H1 (cell line): ENCODE data around the gene LSM14B. TPM values are rescaled to one million over a fixed set of nuclear protein-coding genes. Genes with fewer than 3 reads are reported as not detected.

ENCODE experiments used
- CTCF ChIA-PET: fragments of 300-600 bp; sonication (Branson Sonifier 250); formaldehyde crosslinking; loops from one replicate; lab custom pipeline; 2021; ENCODE audit not compliant: partially characterized antibody; lab: Charles Lee
- POLR2A ChIA-PET: fragments of 300-600 bp; sonication (Branson Sonifier 250); formaldehyde crosslinking; loops from one replicate; lab custom pipeline; 2021; ENCODE audit warnings: inconsistent platforms; ENCODE audit not compliant: partially characterized antibody; lab: Charles Lee
- DNase-seq, 2 experiments: peaks; one replicate each; pipeline versions ENCODE4 v3.0.0 to v3.0.0-alpha.2; 2010 to 2022; ENCODE audit warnings: low spot score in 2 of 2, low read depth in 1 of 2, mixed read lengths in 1 of 2
- FAIRE-seq: peaks from 2 replicates; lab custom pipeline; 2011; peaks lifted over from hg19 to GRCh38; lab: Jason Lieb, UNC
- H2AFZ ChIP-seq: 2 replicates; pipeline ENCODE4 v1.8.1; 2012; ENCODE audit warnings: low read length, inconsistent platforms
- H2AK5ac ChIP-seq: 2 replicates; pipeline ENCODE4 v1.6.1; 2013; ENCODE audit warnings: low read depth, low read length
- H2BK120ac ChIP-seq: replicated peaks from 2 replicates; pipeline ENCODE3; 2013; ENCODE audit warnings: low read depth, low read length, inconsistent platforms
- H2BK12ac ChIP-seq: 2 replicates; pipeline ENCODE4 v1.6.1; 2013; ENCODE audit warnings: low read depth, low read length
- H2BK15ac ChIP-seq: 2 replicates; pipeline ENCODE4 v1.6.1; 2013; ENCODE audit warnings: low read length
- H2BK20ac ChIP-seq: 2 replicates; pipeline ENCODE4 v1.6.1; 2013; ENCODE audit warnings: low read length
- H2BK5ac ChIP-seq: 2 replicates; pipeline ENCODE4 v1.6.1; 2013; ENCODE audit warnings: low read depth, low read length
- H3K14ac ChIP-seq: 2 replicates; pipeline ENCODE4 v1.6.1; 2013; ENCODE audit warnings: inconsistent platforms; ENCODE audit not compliant: insufficient read length
- H3K18ac ChIP-seq: 2 replicates; pipeline ENCODE4 v1.6.1; 2013; ENCODE audit warnings: low read length; ENCODE audit errors: extremely low read depth
- H3K23ac ChIP-seq: 2 replicates; pipeline ENCODE4 v1.6.1; 2013; ENCODE audit warnings: inconsistent platforms; ENCODE audit not compliant: insufficient read length
- H3K23me2 ChIP-seq: 2 replicates; pipeline ENCODE4 v1.6.1; 2013; ENCODE audit warnings: low read depth, low read length
- H3K27ac ChIP-seq: 2 replicates; pipeline ENCODE4 v1.6.1; 2011; ENCODE audit warnings: low read depth, low read length, inconsistent platforms
- H3K27me3 ChIP-seq, 4 experiments: replicated peaks in 1 of 4; 1 replicate in 1 of 4; 2 replicates in 3 of 4; pipeline versions ENCODE4 v1.6.1 to v1.8.1; 2011 to 2013; ENCODE audit warnings: low read length in 3 of 4, mild to moderate bottlenecking in 3 of 4, inconsistent platforms in 2 of 4, mixed read lengths in 2 of 4, moderate library complexity in 1 of 4; ENCODE audit not compliant: control insufficient read depth in 3 of 4, insufficient read depth in 3 of 4; ENCODE audit errors: extremely low read depth in 1 of 4
- H3K36me3 ChIP-seq, 4 experiments: 2 replicates each; pipeline versions ENCODE4 v1.6.1 to v1.8.1; 2011 to 2013; ENCODE audit warnings: mild to moderate bottlenecking in 4 of 4, low read length in 3 of 4, moderate library complexity in 2 of 4, control low read depth in 1 of 4, inconsistent platforms in 1 of 4; ENCODE audit not compliant: insufficient read depth in 4 of 4, control insufficient read depth in 2 of 4
- H3K4ac ChIP-seq: replicated peaks from 2 replicates; pipeline ENCODE3; 2013; ENCODE audit warnings: low read length, low read depth, mixed read lengths, inconsistent platforms; ENCODE audit not compliant: insufficient read length
- H3K4me1 ChIP-seq, 4 experiments: replicated peaks in 1 of 4; 1 replicate in 1 of 4; 2 replicates in 3 of 4; pipeline versions ENCODE4 v1.6.1 to v1.8.1; 2011 to 2013; ENCODE audit warnings: low read length in 3 of 4, inconsistent platforms in 2 of 4, mixed read lengths in 1 of 4; ENCODE audit not compliant: insufficient read depth in 4 of 4, control insufficient read depth in 3 of 4
- H3K4me2 ChIP-seq, 2 experiments: 2 replicates each; pipeline versions ENCODE4 v1.6.1 to v1.8.1; 2011 to 2013; ENCODE audit warnings: low read depth in 2 of 2, low read length in 2 of 2, control low read depth in 1 of 2, inconsistent platforms in 1 of 2, mild to moderate bottlenecking in 1 of 2; ENCODE audit not compliant: insufficient read depth in 1 of 2
- H3K4me3 ChIP-seq, 4 experiments: fragments of 200-600, 300-600 bp in 1 of 4; sonication (generic), shearing (Covaris generic), sonication (Bioruptor Twin) in 1 of 4; 2 replicates each; pipeline versions ENCODE4 v1.5.1 to v1.8.1; 2011 to 2016; ENCODE audit warnings: low read length in 4 of 4, low read depth in 3 of 4, control low read depth in 2 of 4, inconsistent platforms in 2 of 4, mild to moderate bottlenecking in 2 of 4, mixed read lengths in 1 of 4, moderate library complexity in 1 of 4; ENCODE audit not compliant: insufficient read depth in 2 of 4; ENCODE audit errors: extremely low read depth in 1 of 4
- H3K56ac ChIP-seq: replicated peaks from 2 replicates; pipeline ENCODE3; 2013; ENCODE audit warnings: low read depth, mild to moderate bottlenecking, mixed read lengths, low read length, inconsistent platforms; ENCODE audit not compliant: insufficient read length
- H3K79me1 ChIP-seq: 2 replicates; pipeline ENCODE4 v1.6.1; 2013; ENCODE audit warnings: low read depth, low read length, control low read depth
- H3K79me2 ChIP-seq, 2 experiments: 2 replicates each; pipeline versions ENCODE4 v1.6.1 to v1.8.1; 2012 to 2013; ENCODE audit warnings: low read length in 2 of 2, mild to moderate bottlenecking in 2 of 2, inconsistent platforms in 1 of 2; ENCODE audit not compliant: insufficient read depth in 2 of 2, control insufficient read depth in 1 of 2
- H3K9ac ChIP-seq, 4 experiments: replicated peaks in 1 of 4; 1 replicate in 1 of 4; 2 replicates in 3 of 4; pipeline versions ENCODE4 v1.6.1 to v1.8.1; 2011 to 2013; ENCODE audit warnings: low read depth in 3 of 4, low read length in 3 of 4, control low read depth in 2 of 4, mild to moderate bottlenecking in 2 of 4, moderate library complexity in 2 of 4, inconsistent platforms in 1 of 4; ENCODE audit errors: extremely low read depth in 1 of 4
- H3K9me3 ChIP-seq, 2 experiments: 2 replicates each; pipeline versions ENCODE4 v1.6.1 to v1.8.1; 2012 to 2013; ENCODE audit warnings: mild to moderate bottlenecking in 2 of 2, moderate library complexity in 2 of 2, control low read depth in 1 of 2, inconsistent platforms in 1 of 2, low read depth in 1 of 2, low read length in 1 of 2, mixed read lengths in 1 of 2; ENCODE audit not compliant: insufficient read depth in 2 of 2
- H4K20me1 ChIP-seq, 2 experiments: replicated peaks in 1 of 2; 2 replicates each; pipeline versions ENCODE3 to v1.8.1; 2011 to 2013; ENCODE audit warnings: inconsistent platforms in 2 of 2, low read length in 2 of 2, mild to moderate bottlenecking in 1 of 2; ENCODE audit not compliant: insufficient read depth in 2 of 2, control insufficient read depth in 1 of 2
- H4K5ac ChIP-seq: 2 replicates; pipeline ENCODE4 v1.6.1; 2013; ENCODE audit warnings: low read length, low read depth, mixed read lengths, inconsistent platforms; ENCODE audit not compliant: insufficient read length
- H4K8ac ChIP-seq: 2 replicates; pipeline ENCODE4 v1.8.0; 2013; ENCODE audit warnings: mild to moderate bottlenecking, moderate library complexity, low read length, inconsistent platforms; ENCODE audit not compliant: insufficient read depth; ENCODE audit errors: extremely low read depth
- H4K91ac ChIP-seq: replicated peaks from 2 replicates; pipeline ENCODE3; 2013; ENCODE audit warnings: low read length, mixed read lengths, inconsistent platforms; ENCODE audit not compliant: insufficient read length
- CTCF ChIP-seq, 3 experiments: IDR thresholded peaks; 1 replicate in 2 of 3; 2 replicates in 1 of 3; pipeline versions ENCODE4 v1.5.1 to v1.6.1; 2011; ENCODE audit warnings: low read length in 3 of 3, mild to moderate bottlenecking in 3 of 3, inconsistent platforms in 2 of 3, low read depth in 1 of 3, moderate library complexity in 1 of 3; ENCODE audit not compliant: insufficient read depth in 1 of 3; ENCODE audit errors: control extremely low read depth in 1 of 3
- KDM1A ChIP-seq: fragments of 200-600, 300-600 bp; sonication (generic); IDR thresholded peaks from 2 replicates; pipeline ENCODE4 v1.7.1; 2016; ENCODE audit warnings: mild to moderate bottlenecking, low read length, borderline replicate concordance
- WGBS, 2 experiments: shearing (Covaris generic) in 1 of 2; methylation state at CpG; one replicate each; pipeline versions ENCODE4 v1.1.6 to v1.1.7; 2013 to 2015; ENCODE audit warnings: low lambda C conversion rate in 2 of 2, mixed read lengths in 2 of 2, inconsistent platforms in 1 of 2, low coverage in 1 of 2, missing lambda C conversion rate in 1 of 2; ENCODE audit not compliant: insufficient replicate concordance in 2 of 2, insufficient coverage in 1 of 2, insufficient read length in 1 of 2; ENCODE audit errors: extremely low coverage in 1 of 2, missing lambda C conversion rate in 1 of 2; 5-methylcytosine and 5-hydroxymethylcytosine counted together
- polyA plus RNA-seq, 7 experiments: library from polyadenylated mRNA; depleted of rRNA in 3 of 7; stranded (reverse) in 5 of 7; unstranded in 2 of 7; fragments of >200 nt in 5 of 7; fragments of 200-250 nt in 2 of 7; gene quantifications; 1 replicate in 5 of 7; 2 replicates in 1 of 7; 4 replicates in 1 of 7; pipeline versions ENCODE4 v1.2.1 to v1.2.3, GENCODE V29; 2011 to 2013; ENCODE audit warnings: missing spikeins in 2 of 7, mixed read lengths in 2 of 7
- total RNA-seq: library from RNA; stranded (reverse); fragmentation: NEBNext Ultra II Directional; extraction: Animal tissue kit (Norgen Biotek cat#: 25700); gene quantifications from 2 replicates; pipeline ENCODE4 v1.2.1, GENCODE V29; 2021

Gene LSM14B
- total and polyA plus RNA-seq, 2 of the 8 experiments (the other 6 are each of a cell fraction or from before 2014, with no cell fraction given): 58.3 to 65.6 TPM

- 92 to 100% methylated on average over 1 to 28 of the region's 28 CpGs for WGBS, 2 experiments
- no peak overlapping the region for H2BK120ac ChIP-seq
- no peak overlapping the region for H3K56ac ChIP-seq
- no peak overlapping the region for H4K5ac ChIP-seq
- no peaks in the 10 kb centered on the region for H3K9me3 ChIP-seq
- H3K27ac ChIP-seq: no peak overlapping the region
- H3K9ac ChIP-seq: no peak overlapping the region
- H3K14ac ChIP-seq: no peak overlapping the region
- no peak overlapping the region for H3K23ac ChIP-seq
- no peak overlapping the region for H3K4ac ChIP-seq
- no peaks in the 10 kb centered on the region for H3K4me1 ChIP-seq
- POLR2A ChIA-PET: interaction anchor here (1.2 to 1.6 kb wide), 5 partner anchors 9 to 52 kb away, joined by 3 to 7 read pairs (median 5); no protein-coding TSS in a partner anchor
- H3K18ac ChIP-seq: no peak overlapping the region
- H4K8ac ChIP-seq: no peak overlapping the region
- no peak overlapping the region for H2AFZ ChIP-seq
- no peaks in the 10 kb centered on the region for H3K79me1 ChIP-seq
- no peaks in the 10 kb centered on the region for H3K27me3 ChIP-seq
- H3K4me3 ChIP-seq: no peak overlapping the region
- no peak overlapping the region for H2BK12ac ChIP-seq
- TF ChIP-seq CTCF (IDR thresholded peaks at IDR 0.05; ENCODE audit: control extremely low read depth in 1 of 3, insufficient read depth in 1 of 3, low read depth in 1 of 3, low read length in 3 of 3) (peak in 2 of 3 experiments; percentile 10 to 34; a peak in 2 of 4 replicates), KDM1A (no peak)
- TF ChIP-seq, all 59 proteins: peak for 1
- peaks cover 0 to 1% of the 10 kb centered on the region in 2 experiments for H4K20me1 ChIP-seq
- peaks cover 2 to 18% (median 12%) of the 10 kb centered on the region in 4 experiments; a peak in 6 of 8 replicates for H3K36me3 ChIP-seq
- H3K4me2 ChIP-seq: no peak overlapping the region
- CTCF ChIA-PET: interaction anchor here (1.0 to 1.2 kb wide), 5 partner anchors 9 to 47 kb away, joined by 3 to 6 read pairs (median 4); no protein-coding TSS in a partner anchor
- H3K79me2 ChIP-seq: no peaks in the 10 kb centered on the region
- no peak for FAIRE-seq
- H2BK15ac ChIP-seq: no peak overlapping the region
- no peak overlapping the region for H2AK5ac ChIP-seq
- DNase-seq: no peak
- H4K91ac ChIP-seq: no peak overlapping the region
- H2BK5ac ChIP-seq: no peak overlapping the region
- H3K23me2 ChIP-seq: no peaks in the 10 kb centered on the region
- H2BK20ac ChIP-seq: no peak overlapping the region
These were observed 51.9 kb downstream of the LSM14B start for GRCh38 chr20:62174021-62174804.
